Activated T-cell treated with anti-CD3 and anti-CD28 coated beads, Interleukin-2, amount 50 U/mL, for 1 hour (primary cell): ENCODE data around the gene RALGAPA1.
"Not testable (repeated sequence)": the region's sequence is repeated elsewhere in the genome, so short reads cannot be mapped to it uniquely, and the experiment has no call there.

Experiments
- DNase-seq: peaks from one replicate; pipeline ENCODE4 v3.0.0-alpha.2; 2020

The RALGAPA1 gene

GRCh38 chr14:35761922-35762321, 47.2 kb downstream of the RALGAPA1 start:
- DNase-seq = no peak

DNA sequence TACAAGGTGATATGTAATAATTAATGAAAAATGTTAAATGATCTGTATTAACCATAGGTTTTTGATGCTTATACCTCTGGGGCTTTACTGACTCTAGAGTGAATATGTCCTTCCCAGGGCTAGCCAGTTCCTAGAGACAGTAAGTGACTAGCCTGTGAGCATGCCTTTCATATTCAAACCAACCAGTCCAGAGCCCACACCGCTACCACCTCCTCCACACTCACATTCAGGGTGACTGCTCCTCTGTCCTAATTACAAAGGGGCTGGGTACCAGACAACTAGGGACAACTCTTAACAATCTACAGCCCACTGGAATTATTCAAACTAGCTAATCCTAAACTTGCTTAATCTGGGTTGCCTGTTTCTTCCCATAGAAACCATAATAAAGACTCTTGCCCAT, 49.0 kb downstream of the RALGAPA1 start:
- no peak for DNase-seq

- no peak for DNase-seq
Observed at GRCh38 chr14:35758523-35759129, 50.5 kb downstream of the RALGAPA1 start.

GRCh38 chr14:35754671-35755070, 54.4 kb downstream of the RALGAPA1 start:
- no peak for DNase-seq

DNA sequence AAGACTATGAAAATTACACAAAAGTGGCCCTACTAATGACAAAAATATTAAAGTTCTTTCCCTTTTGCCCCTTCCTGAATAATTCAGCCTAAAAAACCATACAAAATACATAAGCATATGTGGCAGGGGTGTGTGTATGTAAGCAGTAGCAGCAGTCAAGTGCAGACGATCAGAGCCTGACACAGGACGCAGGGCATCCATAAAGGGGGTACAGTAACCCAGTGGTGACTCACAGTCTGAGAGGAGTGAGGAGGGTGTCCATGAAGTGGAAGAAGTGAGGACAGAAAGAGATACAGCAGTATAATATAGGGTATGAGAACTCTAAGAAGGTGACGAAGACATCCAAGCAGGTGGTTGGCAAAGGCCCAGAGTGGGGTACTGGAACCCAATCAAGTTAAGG, 56.7 kb downstream of the RALGAPA1 start:
- no peak for DNase-seq

DNA sequence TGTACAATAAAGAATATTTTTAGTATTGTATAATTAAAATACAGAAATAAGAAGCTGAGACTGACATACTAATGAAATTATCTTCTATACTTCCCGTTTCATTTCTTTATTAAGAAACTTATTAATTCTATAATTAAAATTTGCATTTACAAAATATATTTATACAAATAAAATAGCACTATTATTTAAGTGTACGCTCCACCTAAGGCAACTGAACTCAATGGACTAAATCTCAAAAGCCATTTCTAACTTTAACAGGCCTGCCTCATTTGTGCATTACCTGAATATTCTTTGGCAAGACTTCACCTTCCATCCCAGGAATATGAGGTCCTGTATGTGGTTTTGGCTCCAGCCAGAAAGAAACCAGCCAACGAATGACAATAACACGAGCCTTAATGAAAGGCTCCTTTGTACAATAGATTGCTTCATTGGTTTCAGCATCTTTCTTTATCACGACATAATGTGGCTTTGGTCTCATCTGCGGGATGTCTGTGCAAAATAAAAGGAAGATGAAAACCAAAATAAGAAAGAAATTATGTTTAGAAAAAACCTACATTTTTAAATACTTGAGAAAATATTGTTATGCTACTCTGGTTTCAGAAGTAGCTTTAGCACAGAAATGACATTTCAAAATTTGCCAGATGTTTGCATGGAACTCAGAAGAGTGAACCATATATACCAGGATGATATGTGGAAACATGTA, 58.7 kb downstream of the RALGAPA1 start:
- DNase-seq = no peak

GRCh38 chr14:35747379-35747778, 61.7 kb downstream of the RALGAPA1 start:
- no peak for DNase-seq

DNA sequence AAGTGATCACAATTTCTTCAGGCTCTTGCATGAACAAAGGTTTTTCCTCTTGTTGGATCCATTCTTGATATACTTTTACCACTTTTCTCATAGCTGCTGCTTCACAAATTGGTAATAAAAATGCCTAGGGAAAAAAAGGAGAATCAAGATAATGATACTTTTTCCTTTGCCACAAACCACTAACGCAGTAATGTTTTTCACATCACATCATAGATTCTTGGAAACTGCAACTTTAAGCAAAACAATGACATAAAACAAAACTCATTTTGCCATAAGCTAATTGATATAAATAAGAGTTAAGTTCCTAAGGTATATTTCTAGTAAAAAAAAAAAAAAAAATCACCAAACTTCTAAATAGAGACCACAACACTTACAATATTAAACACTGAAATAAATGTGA, 66.7 kb downstream of the RALGAPA1 start:
- no peak for DNase-seq

DNA sequence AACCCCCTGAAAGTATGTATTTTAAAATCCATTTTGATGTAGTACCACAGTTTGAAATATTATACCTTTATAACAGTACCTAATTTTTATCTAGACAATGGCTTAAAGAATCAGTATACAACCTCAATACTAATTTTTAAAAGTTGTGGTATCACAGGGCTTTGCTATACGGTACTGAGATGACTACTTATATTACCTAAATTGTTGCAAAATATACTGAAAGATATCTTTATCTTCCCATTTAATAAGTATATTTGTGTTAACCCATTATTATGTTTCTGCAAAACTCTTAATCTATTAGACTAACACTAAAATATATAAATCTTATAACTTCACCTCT, 67.1 kb downstream of the RALGAPA1 start:
- no peak for DNase-seq

GRCh38 chr14:35741345-35742031, 67.6 kb downstream of the RALGAPA1 start:
- DNase-seq = no peak

- DNase-seq = no peak
Observed at GRCh38 chr14:35740215-35740614, 68.9 kb downstream of the RALGAPA1 start.

DNA sequence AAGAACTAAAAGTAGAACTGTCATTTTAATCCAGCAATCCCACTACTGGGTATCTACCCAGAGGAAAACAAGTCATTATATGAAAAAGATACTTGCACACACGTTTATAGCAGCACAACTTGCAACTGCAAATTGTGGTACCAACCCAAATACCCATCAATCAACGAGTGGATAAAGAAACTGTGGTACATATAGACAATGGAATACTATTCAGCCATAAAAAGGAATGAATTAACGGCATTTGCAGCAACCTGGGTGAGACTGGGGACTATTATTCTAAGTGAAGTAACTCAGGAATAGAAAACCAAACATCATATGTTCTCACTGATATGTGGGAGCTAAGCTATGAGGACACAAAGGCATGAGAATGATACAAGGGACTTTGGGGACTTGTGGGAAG, 73.9 kb downstream of the RALGAPA1 start:
- not testable (repeated sequence) for DNase-seq

DNA sequence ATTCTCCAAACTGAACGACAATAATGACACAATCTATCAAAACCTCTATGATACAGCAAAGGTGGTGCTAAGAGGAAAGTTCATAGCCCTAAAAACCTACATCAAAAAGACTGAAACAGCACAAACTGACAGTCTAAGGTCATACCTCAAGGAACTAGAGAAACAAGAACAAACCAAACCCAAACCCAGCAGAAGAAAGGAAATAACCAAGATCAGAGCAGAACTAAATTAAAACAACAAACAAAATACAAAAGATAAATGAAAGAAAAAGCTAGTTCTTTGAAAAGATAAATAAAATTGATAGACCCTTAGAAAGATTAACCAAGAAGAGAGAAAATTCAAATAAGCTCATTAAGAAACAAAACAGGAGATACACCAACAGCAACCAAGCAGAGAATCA, 75.6 kb downstream of the RALGAPA1 start:
- not testable (repeated sequence) for DNase-seq

- DNase-seq = no peak
Observed at GRCh38 chr14:35730871-35731270, 78.2 kb downstream of the RALGAPA1 start.

DNA sequence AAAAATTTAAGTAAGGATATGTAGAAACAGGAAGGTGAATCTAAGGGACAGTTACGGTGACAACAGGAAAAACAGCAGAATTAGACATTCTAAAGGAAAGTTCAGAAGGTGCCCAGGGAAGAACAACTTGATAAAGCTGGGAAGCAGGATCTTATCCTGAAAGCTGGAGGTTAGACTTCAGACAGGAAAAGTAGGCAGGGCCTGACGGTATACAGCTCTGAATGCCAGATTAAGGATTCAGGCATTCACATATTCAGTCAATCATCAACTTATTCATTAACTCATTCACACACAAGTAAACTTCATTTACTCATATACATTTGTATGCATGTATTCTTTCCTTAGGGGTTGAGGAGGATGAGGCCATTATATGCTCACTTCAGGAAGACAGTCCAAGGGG, 81.3 kb downstream of the RALGAPA1 start:
- DNase-seq = no peak

GRCh38 chr14:35725930-35726329, 83.2 kb downstream of the RALGAPA1 start:
- DNase-seq = no peak

DNA sequence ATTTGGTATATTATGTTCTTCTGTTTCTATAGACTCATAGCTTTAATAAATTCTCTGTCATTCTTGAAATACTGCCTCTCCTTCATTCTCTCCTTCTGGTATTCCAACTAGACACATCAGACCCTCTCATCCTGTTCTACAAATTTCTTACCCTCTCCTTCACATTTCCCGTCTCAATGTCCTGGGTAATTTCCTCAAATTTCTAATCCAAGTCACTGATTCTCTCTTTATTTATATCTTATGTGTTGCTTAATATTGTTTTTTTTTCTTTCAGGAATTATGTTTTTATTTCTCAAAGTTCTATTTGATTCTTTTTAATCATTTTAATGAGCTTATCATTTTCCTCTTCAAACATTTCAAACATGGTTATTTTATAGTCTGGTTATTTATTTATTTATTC, 94.0 kb downstream of the RALGAPA1 start:
- no peak for DNase-seq

- DNase-seq = no peak
Observed at GRCh38 chr14:35712466-35712865, 96.6 kb downstream of the RALGAPA1 start.

- no peak for DNase-seq
Observed at GRCh38 chr14:35708062-35708461, 101.0 kb downstream of the RALGAPA1 start.

GRCh38 chr14:35705636-35706035, 103.5 kb downstream of the RALGAPA1 start:
- DNase-seq = no peak

DNA sequence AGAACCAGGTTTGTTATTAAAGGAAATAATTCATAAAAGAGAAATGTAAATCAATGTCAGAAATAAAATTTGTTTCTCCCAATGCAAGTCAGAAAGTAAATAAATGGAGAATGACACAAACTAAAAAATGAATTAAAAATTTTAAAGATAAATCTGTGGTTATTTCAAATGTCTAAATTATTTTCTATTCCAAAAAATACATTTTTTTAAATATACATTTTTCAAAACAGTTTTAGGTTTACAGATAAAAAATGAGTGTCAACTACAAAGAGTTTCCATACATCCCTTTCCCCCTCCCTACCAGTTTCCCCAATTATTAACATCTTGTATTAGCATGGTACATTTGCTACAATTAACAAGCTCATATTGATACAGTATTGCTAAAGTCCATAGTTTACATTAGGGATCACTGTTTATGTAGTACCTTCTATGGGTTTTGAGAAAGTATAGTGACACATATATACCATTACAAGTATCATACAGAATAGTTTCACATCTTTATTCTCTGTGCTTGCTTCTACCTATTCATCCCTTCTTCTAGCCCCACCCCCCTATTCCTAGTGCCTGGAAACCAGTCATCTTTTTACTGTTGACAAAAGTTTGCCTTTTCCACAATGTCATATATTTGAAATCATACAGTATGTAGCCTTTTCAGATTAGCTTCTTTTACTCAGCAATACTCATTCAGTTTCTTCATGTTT, 104.2 kb downstream of the RALGAPA1 start:
- DNase-seq = no peak

GRCh38 chr14:35701531-35701930, 107.6 kb downstream of the RALGAPA1 start:
- no peak for DNase-seq

- no peak for DNase-seq
Observed at GRCh38 chr14:35699791-35700444, 109.2 kb downstream of the RALGAPA1 start.
